HG03280 (cell line): ENCODE data around the gene TNKS1BP1.

Source experiments
- ATAC-seq: cut with Tn5 transposase; IDR thresholded peaks from one replicate; pipeline ENCODE4 v1.9.1; 2021; ENCODE audit warnings: mild to moderate bottlenecking, moderate library complexity; ENCODE audit not compliant: unreplicated experiment

TNKS1BP1 gene

GRCh38 chr11:57332694-57333440 lies 8.1 kb upstream of the TNKS1BP1 start:
- ATAC-seq = no peak

GRCh38 chr11:57331720-57332119 lies 7.0 kb upstream of the TNKS1BP1 start:
- no peak for ATAC-seq

- no peak for ATAC-seq
Observed at GRCh38 chr11:57330029-57330428, 5.3 kb upstream of the TNKS1BP1 start.

GRCh38 chr11:57327721-57328120 lies 3.0 kb upstream of the TNKS1BP1 start:
- no peak for ATAC-seq

- no peak for ATAC-seq
Observed at GRCh38 chr11:57325735-57326048, 940 bp upstream of the TNKS1BP1 start.

GRCh38 chr11:57324154-57324885 lies 432 bp downstream of the TNKS1BP1 start:
- peak; percentile 11 for ATAC-seq

GRCh38 chr11:57323855-57324153 lies 948 bp downstream of the TNKS1BP1 start:
- no peak for ATAC-seq

GRCh38 chr11:57323167-57323854 lies 1.4 kb downstream of the TNKS1BP1 start:
- ATAC-seq = no peak

GRCh38 chr11:57322256-57323166 lies 2.2 kb downstream of the TNKS1BP1 start:
- ATAC-seq = no peak

- no peak for ATAC-seq
Observed at GRCh38 chr11:57321388-57322255, 3.1 kb downstream of the TNKS1BP1 start.

- no peak for ATAC-seq
Observed at GRCh38 chr11:57320719-57321387, 3.9 kb downstream of the TNKS1BP1 start.

- no peak for ATAC-seq
Observed at GRCh38 chr11:57320067-57320718, 4.6 kb downstream of the TNKS1BP1 start.

GRCh38 chr11:57318178-57318577 lies 6.6 kb downstream of the TNKS1BP1 start:
- ATAC-seq = no peak

- ATAC-seq = no peak
Observed at GRCh38 chr11:57316017-57316416, 8.7 kb downstream of the TNKS1BP1 start.

GRCh38 chr11:57315491-57315890 lies 9.3 kb downstream of the TNKS1BP1 start:
- no peak for ATAC-seq

GRCh38 chr11:57314221-57314973 lies 10.4 kb downstream of the TNKS1BP1 start:
- ATAC-seq = no peak

- no peak for ATAC-seq
Observed at GRCh38 chr11:57313788-57314135, 11.0 kb downstream of the TNKS1BP1 start.

GRCh38 chr11:57313071-57313787 lies 11.5 kb downstream of the TNKS1BP1 start:
- ATAC-seq = no peak
